Measurements from ENCODE around the gene CDH9. TPM values are rescaled to one million over a fixed set of nuclear protein-coding genes. Genes with fewer than 3 reads are reported as not detected.
"Not testable (repeated sequence)": the region's sequence is repeated elsewhere in the genome, so short reads cannot be mapped to it uniquely, and the experiment has no call there.

CDH9 gene
- total RNA-seq, 2 donors from 2014 or later: not detected

DNA sequence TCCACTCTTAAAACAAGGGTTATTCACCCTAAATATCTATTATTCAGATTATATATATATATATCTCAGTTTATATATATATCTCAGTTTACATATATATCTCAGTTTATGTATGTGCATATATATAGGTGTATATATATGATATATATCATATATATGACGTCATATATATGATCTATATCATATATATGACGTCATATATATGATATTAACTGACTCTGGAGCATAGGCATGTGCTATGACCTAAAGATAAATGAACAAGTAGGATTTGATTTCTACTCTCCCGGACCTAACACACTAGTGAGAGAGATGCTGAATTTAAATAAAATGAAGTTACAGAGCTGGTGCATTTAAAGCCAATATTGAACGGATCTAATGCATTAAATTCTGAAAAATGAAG lies 174.3 kb downstream of the CDH9 start:
- Histone ChIP-seq H3K9me3 (no peaks in the 10 kb centered on the region), H3K4me3 (no peak overlapping the region), H3K27ac (no peak overlapping the region), H3K4me1 (no peaks in the 10 kb centered on the region), H3K27me3 (no peaks in the 10 kb centered on the region), H3K36me3 (replicated peaks in 1 of 2; ENCODE audit: insufficient read depth in 1 of 2, low read depth in 2 of 2) (no peaks in the 10 kb centered on the region)
- WGBS, 2 donors: 49 to 56% methylated on average over 4 of the region's 4 CpGs
- no peak for TF ChIP-seq POLR2A (IDR thresholded peaks at IDR 0.05)
- TF ChIP-seq, protein P1, sequence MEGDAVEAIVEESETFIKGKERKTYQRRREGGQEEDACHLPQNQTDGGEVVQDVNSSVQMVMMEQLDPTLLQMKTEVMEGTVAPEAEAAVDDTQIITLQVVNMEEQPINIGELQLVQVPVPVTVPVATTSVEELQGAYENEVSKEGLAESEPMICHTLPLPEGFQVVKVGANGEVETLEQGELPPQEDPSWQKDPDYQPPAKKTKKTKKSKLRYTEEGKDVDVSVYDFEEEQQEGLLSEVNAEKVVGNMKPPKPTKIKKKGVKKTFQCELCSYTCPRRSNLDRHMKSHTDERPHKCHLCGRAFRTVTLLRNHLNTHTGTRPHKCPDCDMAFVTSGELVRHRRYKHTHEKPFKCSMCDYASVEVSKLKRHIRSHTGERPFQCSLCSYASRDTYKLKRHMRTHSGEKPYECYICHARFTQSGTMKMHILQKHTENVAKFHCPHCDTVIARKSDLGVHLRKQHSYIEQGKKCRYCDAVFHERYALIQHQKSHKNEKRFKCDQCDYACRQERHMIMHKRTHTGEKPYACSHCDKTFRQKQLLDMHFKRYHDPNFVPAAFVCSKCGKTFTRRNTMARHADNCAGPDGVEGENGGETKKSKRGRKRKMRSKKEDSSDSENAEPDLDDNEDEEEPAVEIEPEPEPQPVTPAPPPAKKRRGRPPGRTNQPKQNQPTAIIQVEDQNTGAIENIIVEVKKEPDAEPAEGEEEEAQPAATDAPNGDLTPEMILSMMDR (IDR thresholded peaks at IDR 0.05): no peak
- no peak for DNase-seq
- intact Hi-C loops (cut with DNase I): no loop called here
- ATAC-seq: no peak

DNA sequence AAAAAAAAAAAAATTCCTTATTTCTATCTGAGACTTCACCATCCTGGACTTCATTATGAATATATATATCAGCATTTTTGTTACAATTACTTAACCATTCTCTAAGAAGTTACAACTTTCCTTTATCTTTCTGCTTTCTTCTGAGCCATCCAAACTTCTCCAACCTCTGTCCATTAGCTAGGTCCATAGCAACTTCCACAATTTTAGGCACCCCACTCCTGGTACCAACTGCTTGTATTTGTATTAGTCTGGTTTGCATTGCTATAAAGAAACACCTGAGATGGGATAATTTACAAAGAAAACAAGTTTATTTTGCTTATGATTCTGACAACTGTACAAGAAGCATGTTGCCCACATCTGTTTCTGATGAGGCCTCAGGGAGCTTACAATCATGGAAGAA lies 182.1 kb downstream of the CDH9 start:
- no peak overlapping the region for H3K4me3 ChIP-seq
- intact Hi-C loops (cut with DNase I): no loop called here
- H3K27ac ChIP-seq: no peak overlapping the region
- ATAC-seq (no peak), DNase-seq (no peak)
- H3K36me3 ChIP-seq (replicated peaks in 1 of 2; ENCODE audit: insufficient read depth in 1 of 2, low read depth in 2 of 2): no peaks in the 10 kb centered on the region
- no peaks in the 10 kb centered on the region for H3K4me1 ChIP-seq
- TF ChIP-seq POLR2A (IDR thresholded peaks at IDR 0.05): no peak
- TF ChIP-seq, protein P1 (IDR thresholded peaks at IDR 0.05): no peak
- H3K27me3 ChIP-seq: no peaks in the 10 kb centered on the region
- peaks cover 0 to 4% (median 0%) of the 10 kb centered on the region in 3 donors for H3K9me3 ChIP-seq

DNA sequence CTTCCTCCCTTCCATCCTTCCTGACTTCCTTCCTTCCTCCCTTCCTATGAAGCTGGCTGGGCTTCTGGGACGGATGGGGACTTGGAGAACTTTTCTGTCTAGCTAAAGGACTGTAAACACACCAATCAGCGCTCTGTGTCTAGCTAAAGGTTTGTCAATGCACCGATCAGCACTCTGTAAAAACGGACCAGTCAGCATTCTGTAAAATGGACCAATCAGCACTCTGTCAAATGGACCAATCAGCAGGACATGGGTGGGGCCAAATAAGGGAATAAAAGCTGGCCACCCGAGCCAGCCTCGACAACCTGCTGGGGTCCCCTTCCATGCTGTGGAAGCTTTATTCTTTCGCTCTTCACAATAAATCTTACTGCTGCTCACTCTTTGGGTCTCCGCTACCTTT lies 185.9 kb downstream of the CDH9 start:
- H3K36me3 ChIP-seq (replicated peaks in 1 of 2; ENCODE audit: insufficient read depth in 1 of 2, low read depth in 2 of 2); ATAC-seq; H3K9me3 ChIP-seq; H3K27ac ChIP-seq; intact Hi-C loops (cut with DNase I); DNase-seq; H3K4me1 ChIP-seq; H3K27me3 ChIP-seq; H3K4me3 ChIP-seq: not testable (repeated sequence)
- WGBS, 2 donors: 71 to 72% methylated on average over 8 of the region's 8 CpGs

DNA sequence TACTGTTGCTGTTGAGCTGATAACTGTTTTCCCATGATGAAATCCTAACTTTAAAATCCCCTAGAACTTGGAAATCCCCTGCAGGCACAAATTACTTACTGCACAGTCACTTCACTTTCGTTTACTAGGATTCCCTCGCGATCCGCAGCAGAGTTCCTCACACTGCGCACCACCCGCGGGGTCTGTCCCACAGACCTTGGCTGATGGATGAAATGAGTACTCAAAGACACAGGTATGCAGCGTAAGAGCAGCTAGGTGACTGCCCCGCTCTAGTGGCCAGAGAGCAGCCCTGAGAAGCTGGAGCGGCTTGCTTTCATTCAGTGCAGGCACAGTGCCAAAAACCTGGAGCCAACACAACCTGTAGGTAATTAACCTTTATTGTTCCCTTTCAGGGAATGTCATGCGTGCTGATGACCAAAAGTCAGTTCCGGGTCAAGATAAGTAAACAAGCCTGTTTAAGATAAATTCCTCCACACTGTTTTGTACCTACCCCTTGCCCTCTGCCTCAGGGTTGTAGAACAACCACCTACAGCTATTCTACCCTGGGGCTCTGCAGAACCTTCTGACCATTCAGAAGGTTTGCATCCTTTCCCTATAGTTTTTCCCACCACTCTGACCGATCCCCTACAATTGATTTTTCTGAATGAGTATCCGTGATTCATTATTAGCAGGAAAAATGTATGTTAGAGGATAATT lies 191.2 kb downstream of the CDH9 start:
- TF ChIP-seq, protein P1 (IDR thresholded peaks at IDR 0.05): no peak
- ATAC-seq (no peak), DNase-seq (peak in 2 of 4 donors; percentile 19 to 20)
- WGBS, 2 donors: 66 to 70% methylated on average over 13 to 14 of the region's 14 CpGs
- intact Hi-C loops (cut with DNase I): no loop called here
- Histone ChIP-seq H3K4me1 (no peaks in the 10 kb centered on the region), H3K36me3 (replicated peaks in 1 of 2; ENCODE audit: insufficient read depth in 1 of 2, low read depth in 2 of 2) (no peaks in the 10 kb centered on the region), H3K9me3 (no peaks in the 10 kb centered on the region), H3K27me3 (no peaks in the 10 kb centered on the region), H3K4me3 (no peak overlapping the region), H3K27ac (no peak overlapping the region)

DNA sequence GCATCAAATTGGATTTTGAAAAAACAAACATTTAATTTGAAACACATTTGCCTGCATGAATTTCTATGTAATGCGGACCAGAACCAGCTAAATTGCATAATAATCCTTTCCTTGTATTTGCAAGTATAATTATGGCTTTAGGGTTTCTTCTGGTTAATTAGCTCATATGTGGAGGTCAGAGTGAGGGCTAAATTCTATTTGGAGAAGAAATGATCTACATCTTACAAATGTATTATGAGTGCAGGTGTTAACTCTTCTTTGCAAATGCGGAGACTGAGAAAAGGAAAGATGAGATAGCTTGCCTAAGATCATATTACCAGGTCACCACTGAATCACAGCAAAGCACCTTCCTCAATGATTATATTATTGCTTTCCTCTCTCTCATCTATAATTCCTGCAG lies 194.7 kb downstream of the CDH9 start:
- intact Hi-C loops (cut with DNase I): no loop called here
- WGBS, 2 donors: 68 to 69% methylated on average over 2 of the region's 2 CpGs
- TF ChIP-seq POLR2A (IDR thresholded peaks at IDR 0.05): no peak
- TF ChIP-seq, protein P1 (IDR thresholded peaks at IDR 0.05): no peak
- DNase-seq (no peak), ATAC-seq (no peak)
- H3K27me3 ChIP-seq: no peaks in the 10 kb centered on the region
- no peaks in the 10 kb centered on the region for H3K4me1 ChIP-seq
- H3K27ac ChIP-seq: no peak overlapping the region
- H3K9me3 ChIP-seq: no peaks in the 10 kb centered on the region
- no peak overlapping the region for H3K4me3 ChIP-seq
- no peaks in the 10 kb centered on the region for H3K36me3 ChIP-seq (replicated peaks in 1 of 2; ENCODE audit: insufficient read depth in 1 of 2, low read depth in 2 of 2)
